GM12878 (cell line): ENCODE results near the gene CCDC3. TPM values are rescaled to one million over a fixed set of nuclear protein-coding genes. Genes with fewer than 3 reads are reported as not detected.
"Not testable (repeated sequence)": the region's sequence is repeated elsewhere in the genome, so short reads cannot be mapped to it uniquely, and the experiment has no call there.

Source experiments
- ATAC-seq: fragments of 200-7000 bp; cut with Tn5 transposase; 3 replicates; pipeline ENCODE4 v1.9.1; 2020; ENCODE audit warnings: mild to moderate bottlenecking, moderate library complexity
- BruUV-seq: library from RNA; stranded (reverse); fragments of 400-500 nt; replicated peaks from 2 replicates; lab custom pipeline; 2021; lab: Mats Ljungman, UMichigan
- CTCF ChIA-PET: fragments of 300-600 bp; sonication (Branson Sonifier 250); formaldehyde crosslinking; extraction: SDS; loops from one replicate; lab custom pipeline; 2021; ENCODE audit warnings: inconsistent platforms; lab: Yijun Ruan, JAX
- POLR2A ChIA-PET: fragments of 350-600 bp; formaldehyde crosslinking; extraction: SDS; loops from one replicate; lab custom pipeline; 2021; ENCODE audit warnings: inconsistent platforms; lab: Charles Lee
- RAD21 ChIA-PET: fragments of 300-600 bp; sonication (Branson Sonifier 250); formaldehyde crosslinking; loops from one replicate; lab custom pipeline; 2023; ENCODE audit warnings: antibody characterized with exemption; ENCODE audit not compliant: unreplicated experiment; lab: Charles Lee
- SMC1A ChIA-PET: fragments of 300-600 bp; sonication (Branson Sonifier 250); formaldehyde crosslinking; loops from one replicate; lab custom pipeline; 2023; ENCODE audit not compliant: unreplicated experiment, uncharacterized antibody; lab: Charles Lee
- DNase-seq: peaks from one replicate; pipeline ENCODE4 v3.0.0-alpha.2; 2011; ENCODE audit warnings: low read depth, low spot score
- FAIRE-seq: peaks from 3 replicates; lab custom pipeline; 2011; peaks lifted over from hg19 to GRCh38; lab: Jason Lieb, UNC
- H2AFZ ChIP-seq: 2 replicates; pipeline ENCODE4 v1.6.0; 2011; ENCODE audit warnings: low read depth, low read length, control low read depth; ENCODE audit not compliant: control insufficient read depth
- H3K27ac ChIP-seq: 2 replicates; pipeline ENCODE4 v1.5.1; 2011; ENCODE audit warnings: control low read depth; ENCODE audit not compliant: control insufficient read depth, insufficient read depth
- H3K27me3 ChIP-seq, 2 experiments: replicated peaks in 1 of 2; 2 replicates each; pipeline versions ENCODE4 v1.6.0 to v1.6.1; 2011; ENCODE audit warnings: low read length in 1 of 2; ENCODE audit not compliant: control insufficient read depth in 2 of 2, insufficient read depth in 2 of 2
- H3K36me3 ChIP-seq, 2 experiments: 2 replicates each; pipeline ENCODE4 v1.5.1; 2011; ENCODE audit warnings: low read length in 1 of 2; ENCODE audit not compliant: control insufficient read depth in 2 of 2, insufficient read depth in 2 of 2
- H3K4me1 ChIP-seq: 2 replicates; pipeline ENCODE4 v1.6.1; 2011; ENCODE audit warnings: mild to moderate bottlenecking, low read length, moderate library complexity, mixed read lengths; ENCODE audit not compliant: control insufficient read depth, insufficient read depth
- H3K4me2 ChIP-seq: 2 replicates; pipeline ENCODE4 v1.6.0; 2011; ENCODE audit warnings: control low read depth; ENCODE audit not compliant: control insufficient read depth, insufficient read depth
- H3K4me3 ChIP-seq: fragments of 200-600 bp; sonication (generic); 2 replicates; pipeline ENCODE4 v1.5.1; 2016
- H3K79me2 ChIP-seq: 2 replicates; pipeline ENCODE4 v1.6.0; 2011; ENCODE audit warnings: low read length; ENCODE audit not compliant: control insufficient read depth, insufficient read depth
- H3K9ac ChIP-seq: 2 replicates; pipeline ENCODE4 v1.8.0; 2011; ENCODE audit warnings: low read length, control low read depth, mixed read lengths; ENCODE audit not compliant: control insufficient read depth, insufficient read depth
- H3K9me3 ChIP-seq: replicated peaks from 3 replicates; pipeline ENCODE4 v1.5.1; 2011; ENCODE audit warnings: mild to moderate bottlenecking, low read length; ENCODE audit not compliant: control insufficient read depth, insufficient read depth
- H4K20me1 ChIP-seq: 2 replicates; pipeline ENCODE4 v1.6.0; 2011; ENCODE audit not compliant: control insufficient read depth, insufficient read depth
- CEBPB ChIP-seq, 2 experiments: fragments of 150-350 bp in 1 of 2; IDR thresholded peaks; 2 replicates each; pipeline ENCODE4 v1.6.1; 2012 to 2014; ENCODE audit warnings: low read depth in 2 of 2, low read length in 2 of 2, borderline replicate concordance in 1 of 2, inconsistent platforms in 1 of 2
- MXI1 ChIP-seq: fragments of 150-350 bp; IDR thresholded peaks from 2 replicates; pipeline ENCODE4 v1.6.1; 2011; ENCODE audit warnings: low read depth, mild to moderate bottlenecking, inconsistent platforms, low read length, improper control_type of control experiment
- PAX8 ChIP-seq: fragments of 450-650 bp; IDR thresholded peaks from 2 replicates; pipeline ENCODE4 v1.6.1; 2017; ENCODE audit warnings: mild to moderate bottlenecking, moderate library complexity
- POLR2AphosphoS2 ChIP-seq: IDR thresholded peaks from 2 replicates; pipeline ENCODE4 v1.6.1; 2011; ENCODE audit warnings: low read depth, mild to moderate bottlenecking, low read length, improper control_type of control experiment, moderate library complexity
- RAD51 ChIP-seq: fragments of 450-650 bp; IDR thresholded peaks from 2 replicates; pipeline ENCODE4 v1.6.1; 2016; ENCODE audit warnings: moderate library complexity, mild to moderate bottlenecking, inconsistent platforms
- RCOR1 ChIP-seq: conservative IDR thresholded peaks from 2 replicates; pipeline ENCODE4 v1.6.1; 2012; ENCODE audit warnings: low read depth, low read length, improper control_type of control experiment
- RELA ChIP-seq: fragments of 450-650 bp; IDR thresholded peaks from 2 replicates; pipeline ENCODE4 v1.8.0; 2014; ENCODE audit warnings: borderline replicate concordance; ENCODE audit not compliant: partially characterized antibody
- ZZZ3 ChIP-seq: IDR thresholded peaks from 2 replicates; pipeline ENCODE4 v1.6.1; 2011; ENCODE audit warnings: low read depth; ENCODE audit not compliant: control insufficient read depth, insufficient read length
- WGBS: methylation state at CpG from one replicate; pipeline ENCODE4 v1.1.6; 2016; ENCODE audit warnings: low lambda C conversion rate; ENCODE audit not compliant: insufficient replicate concordance, insufficient coverage; ENCODE audit errors: missing lambda C conversion rate; 5-methylcytosine and 5-hydroxymethylcytosine counted together
- in situ Hi-C: fragments of 300-500 bp; cut with MboI; formaldehyde crosslinking; loops from 9 replicates; pipeline ENCODE4 v1.14.3; 2018; ENCODE audit warnings: mixed read lengths
- intact Hi-C: fragments of 100-400 bp; cut with micrococcal nuclease; formaldehyde crosslinking; loops from one replicate; pipeline ENCODE4 v1.14.2; 2022; ENCODE audit not compliant: unreplicated experiment
- polyA plus RNA-seq, 11 experiments: library from polyadenylated mRNA; depleted of rRNA in 4 of 11; unstranded in 6 of 11; stranded (reverse) in 5 of 11; fragments of >200 nt; fragmentation: Nextera tagmentation in 4 of 11; fragmentation: Illumina TruSeq in 1 of 11; extraction: Ambion mirVana in 4 of 11; extraction: Trizol in 1 of 11; gene quantifications; 1 replicate in 1 of 11; 2 replicates in 10 of 11; pipeline versions ENCODE4 v1.2.1 to v1.2.3, GENCODE V29; 2011 to 2016; ENCODE audit warnings: inconsistent platforms in 2 of 11, missing spikeins in 2 of 11, low read depth in 1 of 11
- total RNA-seq, 4 experiments: library from RNA; depleted of rRNA in 3 of 4; stranded (reverse); fragments of >200 nt in 3 of 4; fragmentation: Illumina TruSeq in 1 of 4; extraction: Trizol in 1 of 4; gene quantifications; 2 replicates each; pipeline versions ENCODE4 v1.2.1 to v1.2.3, GENCODE V29; 2013 to 2021
- TF ChIP-seq, protein P1 (sequence below): IDR thresholded peaks from 2 replicates; pipeline ENCODE4 v1.6.1; 2012; ENCODE audit warnings: low read depth, low read length, improper control_type of control experiment

Gene CCDC3
- total and polyA plus RNA-seq, 10 of the 15 experiments (the other 5 are each of a cell fraction or from before 2014, with no cell fraction given), result 0.08 TPM; not detected in 9

DNA sequence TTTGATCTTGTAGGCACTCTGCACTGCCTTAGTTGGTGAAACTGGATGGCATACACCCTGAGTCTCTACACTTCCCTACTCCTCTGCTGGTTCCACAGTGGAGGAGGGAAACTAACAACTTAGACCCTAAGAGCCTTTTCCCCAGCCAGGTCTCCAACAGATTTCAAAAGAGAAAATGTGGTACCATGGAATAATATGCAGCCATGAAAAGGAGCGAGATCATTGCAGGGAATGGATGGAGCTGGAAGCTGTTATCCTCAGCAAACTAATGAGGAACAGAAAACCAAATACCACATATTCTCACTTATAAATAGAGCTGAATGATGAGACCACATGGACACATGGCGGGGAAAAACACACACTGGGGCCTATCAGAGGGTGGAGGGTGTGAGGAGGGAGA is 36.3 kb upstream of the CCDC3 start (continued):
- no peak for TF ChIP-seq CEBPB (IDR thresholded peaks at IDR 0.05; ENCODE audit: borderline replicate concordance in 1 of 2, low read depth in 2 of 2, low read length in 2 of 2)
- TF ChIP-seq POLR2AphosphoS2, result no peak
- no peak for TF ChIP-seq PAX8
- TF ChIP-seq ZZZ3, result no peak
- TF ChIP-seq MXI1, result no peak
- no peak for TF ChIP-seq RAD51
- no peak for TF ChIP-seq RELA

DNA sequence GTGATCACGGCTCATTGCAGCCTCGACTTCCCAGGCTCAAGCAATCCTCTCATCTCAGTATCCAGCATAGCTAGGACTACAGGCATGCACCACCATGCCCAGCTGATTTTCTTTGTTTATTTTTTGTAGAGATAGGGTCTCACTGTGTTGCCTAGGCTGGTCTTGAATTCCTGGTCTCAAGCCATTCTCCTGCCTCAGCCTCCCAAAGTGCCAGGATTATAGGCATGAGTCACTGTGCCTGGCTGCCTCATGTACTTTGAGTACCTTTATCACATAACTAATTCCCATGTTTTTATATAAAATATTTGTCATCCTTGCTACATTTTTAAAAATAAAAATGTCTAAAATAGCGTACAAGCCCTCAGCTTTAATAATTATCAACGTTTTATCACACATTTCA is 35.3 kb upstream of the CCDC3 start:
- 0% methylated on average over 4 of the region's 4 CpGs for WGBS
- Histone ChIP-seq H2AFZ (no peak overlapping the region), H3K4me3 (no peak overlapping the region), H3K9me3 (no peaks in the 10 kb centered on the region)
- in situ Hi-C loops, result no loop called here
- POLR2A ChIA-PET, result no interaction called here
- RAD21 ChIA-PET, result no interaction called here
- ATAC-seq, result no peak
- TF ChIP-seq RCOR1 (no peak), ZZZ3 (no peak)
- TF ChIP-seq, protein P1, sequence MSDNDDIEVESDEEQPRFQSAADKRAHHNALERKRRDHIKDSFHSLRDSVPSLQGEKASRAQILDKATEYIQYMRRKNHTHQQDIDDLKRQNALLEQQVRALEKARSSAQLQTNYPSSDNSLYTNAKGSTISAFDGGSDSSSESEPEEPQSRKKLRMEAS, result no peak
- TF ChIP-seq, all 136 proteins: peak for 0
- H3K9ac ChIP-seq, result no peak overlapping the region
- intact Hi-C loops, result no loop called here
- CTCF ChIA-PET, result no interaction called here
- no peak overlapping the region for H3K27ac ChIP-seq
- H3K27me3 ChIP-seq, result no peaks in the 10 kb centered on the region
- no peaks in the 10 kb centered on the region for H4K20me1 ChIP-seq
- H3K4me2 ChIP-seq, result no peak overlapping the region
- SMC1A ChIA-PET, result no interaction called here
- BruUV-seq, result no TSS peak
- no peak for FAIRE-seq
- no peaks in the 10 kb centered on the region for H3K79me2 ChIP-seq
- no peaks in the 10 kb centered on the region for H3K4me1 ChIP-seq
- no peak for DNase-seq
- no peaks in the 10 kb centered on the region for H3K36me3 ChIP-seq

DNA sequence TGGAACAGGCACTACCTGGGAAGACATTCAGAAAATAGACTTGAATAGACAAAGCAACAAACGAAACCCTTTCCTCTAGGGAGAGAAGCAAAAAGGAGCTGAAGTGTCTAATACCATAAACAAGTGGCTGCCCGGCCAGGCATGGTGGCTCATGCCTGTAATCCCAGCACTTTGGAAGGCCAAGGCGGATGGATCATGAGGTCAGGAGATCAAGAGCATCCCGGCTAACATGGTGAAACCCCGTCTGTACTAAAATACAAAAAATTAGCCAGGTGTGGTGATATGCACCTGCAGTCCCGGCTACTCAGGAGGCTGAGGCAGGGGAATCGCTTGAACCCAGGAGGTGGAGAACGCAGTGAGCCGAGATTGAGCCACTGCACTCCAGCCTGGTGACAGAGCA is 34.2 kb upstream of the CCDC3 start:
- H3K9ac ChIP-seq, H3K4me1 ChIP-seq, BruUV-seq, H2AFZ ChIP-seq, H3K9me3 ChIP-seq, H4K20me1 ChIP-seq, H3K27me3 ChIP-seq, H3K27ac ChIP-seq, DNase-seq, ATAC-seq, POLR2A ChIA-PET, H3K4me2 ChIP-seq, SMC1A ChIA-PET, H3K36me3 ChIP-seq, in situ Hi-C loops, FAIRE-seq, RAD21 ChIA-PET, H3K79me2 ChIP-seq, CTCF ChIA-PET, H3K4me3 ChIP-seq, intact Hi-C loops: not testable (repeated sequence)
- 50% methylated on average over 9 of the region's 9 CpGs for WGBS
